Endodermal cell (in vitro differentiated cells): ENCODE measurements around the gene DUSP5. TPM values are rescaled to one million over a fixed set of nuclear protein-coding genes. Genes with fewer than 3 reads are reported as not detected.

Experiments used
- DNase-seq: peaks from one replicate; pipeline ENCODE4 v3.0.0-alpha.2; 2017
- H3K27ac ChIP-seq: 2 replicates; pipeline ENCODE4 v1.5.1; 2013; ENCODE audit warnings: mild to moderate bottlenecking, low read depth, low read length, moderate library complexity
- H3K27me3 ChIP-seq: 2 replicates; pipeline ENCODE4 v1.6.1; 2013; ENCODE audit warnings: mild to moderate bottlenecking, low read length, moderate library complexity; ENCODE audit not compliant: insufficient read depth, control insufficient read depth, poor library complexity, severe bottlenecking
- H3K36me3 ChIP-seq: 2 replicates; pipeline ENCODE4 v1.7.0; 2013; ENCODE audit warnings: mild to moderate bottlenecking, low read length, moderate library complexity; ENCODE audit not compliant: control insufficient read depth, insufficient read depth
- H3K4me1 ChIP-seq: one replicate; pipeline ENCODE4 v1.7.0; 2013; ENCODE audit warnings: low read length; ENCODE audit not compliant: control insufficient read depth, insufficient read depth
- H3K4me3 ChIP-seq: 2 replicates; pipeline ENCODE4 v1.5.1; 2013; ENCODE audit warnings: mild to moderate bottlenecking, low read length, moderate library complexity
- H3K9ac ChIP-seq: 2 replicates; pipeline ENCODE4 v1.6.1; 2013; ENCODE audit warnings: mild to moderate bottlenecking, low read length, moderate library complexity; ENCODE audit not compliant: poor library complexity, severe bottlenecking; ENCODE audit errors: extremely low read depth
- H3K9me3 ChIP-seq: 2 replicates; pipeline ENCODE4 v1.6.1; 2013; ENCODE audit warnings: mild to moderate bottlenecking, low read length, moderate library complexity; ENCODE audit not compliant: control insufficient read depth
- H3K27ac Mint-ChIP-seq: 2 replicates; pipeline ENCODE4 v1.8.0; 2020; ENCODE audit warnings: mixed read lengths
- H3K27me3 Mint-ChIP-seq: 2 replicates; pipeline ENCODE4 v1.8.0; 2021; ENCODE audit warnings: mild to moderate bottlenecking, mixed read lengths; ENCODE audit not compliant: insufficient read depth
- H3K36me3 Mint-ChIP-seq: 2 replicates; pipeline ENCODE4 v1.8.0; 2020; ENCODE audit warnings: low read depth, mixed read lengths
- H3K4me1 Mint-ChIP-seq: 2 replicates; pipeline ENCODE4 v1.8.0; 2020; ENCODE audit warnings: mixed read lengths
- H3K4me3 Mint-ChIP-seq: 2 replicates; pipeline ENCODE4 v1.8.0; 2020; ENCODE audit warnings: mild to moderate bottlenecking, moderate library complexity, mixed read lengths
- H3K9me3 Mint-ChIP-seq: 2 replicates; pipeline ENCODE4 v1.8.0; 2020; ENCODE audit warnings: mild to moderate bottlenecking, mixed read lengths
- CTCF ChIP-seq: fragments of 200-600 bp; sonication (generic); conservative IDR thresholded peaks from 2 replicates; pipeline ENCODE4 v1.5.0; 2021; ENCODE audit warnings: antibody characterized with exemption, mild to moderate bottlenecking
- WGBS, 2 experiments: methylation state at CpG; one replicate each; pipeline versions ENCODE4 v1.1.5 to v1.1.7; 2013; ENCODE audit warnings: missing lambda C conversion rate in 2 of 2, mixed read lengths in 1 of 2; ENCODE audit not compliant: insufficient coverage in 1 of 2, insufficient read length in 1 of 2; 5-methylcytosine and 5-hydroxymethylcytosine counted together
- total RNA-seq, 2 donors: library from RNA; stranded (reverse); fragmentation: NEBNext Ultra II Directional in 1 of 2; extraction: Animal tissue kit (Norgen Biotek cat#: 25700) in 1 of 2; gene quantifications; 2 replicates in 1 of 2; 3 replicates in 1 of 2; pipeline ENCODE4 v1.2.1, GENCODE V29; 2021

Gene DUSP5
- total RNA-seq, 2 donors from 2014 or later, result 60.0 to 60.3 TPM

- Mint-ChIP-seq H3K36me3 (peaks cover 99% of the 10 kb centered on the region), H3K9me3 (no peaks in the 10 kb centered on the region), H3K27ac (no peak overlapping the region), H3K4me1 (peaks cover 37% of the 10 kb centered on the region), H3K4me3 (no peak overlapping the region), H3K27me3 (peaks cover 1% of the 10 kb centered on the region)
- no peak overlapping the region for H3K9ac ChIP-seq
- no peak overlapping the region for H3K27ac ChIP-seq
- TF ChIP-seq CTCF, result no peak
- peaks cover 100% of the 10 kb centered on the region for H3K36me3 ChIP-seq
- no peaks in the 10 kb centered on the region for H3K27me3 ChIP-seq
- no peak for DNase-seq
- H3K9me3 ChIP-seq, result no peaks in the 10 kb centered on the region
- peaks cover 15% of the 10 kb centered on the region for H3K4me1 ChIP-seq
- 97 to 98% methylated on average over 6 to 10 of the region's 11 CpGs for WGBS, 2 experiments
- no peak overlapping the region for H3K4me3 ChIP-seq
Measured at GRCh38 chr10:110508806-110509544, 11.3 kb downstream of the DUSP5 start.

GRCh38 chr10:110509560-110509959 lies 11.9 kb downstream of the DUSP5 start:
- no peak overlapping the region for H3K9ac ChIP-seq
- Mint-ChIP-seq H3K27ac (no peak overlapping the region), H3K36me3 (peaks cover 96% of the 10 kb centered on the region), H3K9me3 (no peaks in the 10 kb centered on the region), H3K4me1 (peaks cover 32% of the 10 kb centered on the region), H3K27me3 (peaks cover 1% of the 10 kb centered on the region), H3K4me3 (no peak overlapping the region)
- no peak overlapping the region for H3K4me3 ChIP-seq
- H3K27me3 ChIP-seq, result no peaks in the 10 kb centered on the region
- WGBS, 2 experiments, result 91 to 100% methylated on average over 2 of the region's 2 CpGs
- H3K27ac ChIP-seq, result no peak overlapping the region
- no peak for TF ChIP-seq CTCF
- no peaks in the 10 kb centered on the region for H3K9me3 ChIP-seq
- H3K36me3 ChIP-seq, result peaks cover 97% of the 10 kb centered on the region
- DNase-seq, result no peak
- peaks cover 15% of the 10 kb centered on the region for H3K4me1 ChIP-seq

GRCh38 chr10:110510086-110510485 lies 12.4 kb downstream of the DUSP5 start:
- H3K27me3 Mint-ChIP-seq, result peaks cover 1% of the 10 kb centered on the region
- Histone ChIP-seq H3K9ac (no peak overlapping the region), H3K27me3 (no peaks in the 10 kb centered on the region), H3K9me3 (no peaks in the 10 kb centered on the region), H3K27ac (no peak overlapping the region), H3K4me1 (peaks cover 15% of the 10 kb centered on the region), H3K4me3 (no peak overlapping the region), H3K36me3 (peaks cover 97% of the 10 kb centered on the region)
- no peaks in the 10 kb centered on the region for H3K9me3 Mint-ChIP-seq
- DNase-seq, result no peak
- no peak overlapping the region for H3K4me3 Mint-ChIP-seq
- peaks cover 29% of the 10 kb centered on the region for H3K4me1 Mint-ChIP-seq
- 95% methylated on average over 8 to 9 of the region's 9 CpGs for WGBS, 2 experiments
- H3K36me3 Mint-ChIP-seq, result peaks cover 96% of the 10 kb centered on the region
- no peak for TF ChIP-seq CTCF
- no peak overlapping the region for H3K27ac Mint-ChIP-seq
